GM19395 (cell line): Measurements from ENCODE around the gene SVOP.

Experiments used
- ATAC-seq: cut with Tn5 transposase; IDR thresholded peaks from one replicate; pipeline ENCODE4 v1.9.1; 2021; ENCODE audit warnings: mild to moderate bottlenecking, moderate library complexity; ENCODE audit not compliant: unreplicated experiment

The SVOP gene

GRCh38 chr12:108980831-108981618 is 39.8 kb downstream of the SVOP start:
- no peak for ATAC-seq

DNA sequence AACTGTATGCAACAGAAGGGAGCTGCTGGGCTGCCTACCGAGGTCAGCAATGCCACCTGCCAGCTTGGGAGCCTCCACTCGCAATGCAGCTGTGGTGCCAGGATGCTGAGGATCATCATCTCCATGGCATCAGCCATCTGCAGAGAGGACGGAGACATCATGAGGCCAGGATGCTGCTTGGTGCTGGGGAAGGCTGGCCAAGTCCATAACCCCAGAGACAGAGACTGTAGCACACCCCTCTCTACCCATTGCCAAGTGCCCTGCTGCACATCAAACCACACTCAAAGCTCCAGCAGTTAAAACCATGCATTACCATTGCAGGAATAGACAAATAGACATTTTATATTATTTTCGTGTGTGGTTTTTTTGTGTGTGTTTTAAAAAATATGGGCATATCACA is 43.5 kb downstream of the SVOP start:
- ATAC-seq: no peak

- ATAC-seq: no peak
Observed at GRCh38 chr12:108975024-108975593, 45.8 kb downstream of the SVOP start.

- no peak for ATAC-seq
Observed at GRCh38 chr12:108973629-108974152, 47.2 kb downstream of the SVOP start.

DNA sequence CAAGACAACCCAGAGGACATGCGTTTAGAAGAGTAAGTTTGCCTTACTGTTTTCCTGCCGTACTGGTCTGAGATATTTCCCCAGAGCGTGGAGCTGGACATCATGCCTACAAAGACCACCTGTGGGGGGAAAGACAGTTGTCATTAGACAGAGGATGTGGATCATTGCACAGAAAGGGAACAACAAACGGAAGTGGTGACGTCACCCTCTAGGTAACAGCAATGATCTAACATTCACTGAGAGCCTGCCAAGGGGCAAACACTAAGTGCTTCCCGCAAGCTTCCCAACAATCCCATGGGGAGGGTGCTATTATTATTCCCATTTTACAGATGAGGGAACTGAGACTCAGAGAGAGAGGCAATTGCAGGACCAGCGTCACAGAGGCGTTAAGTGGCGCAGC is 48.5 kb downstream of the SVOP start:
- no peak for ATAC-seq

DNA sequence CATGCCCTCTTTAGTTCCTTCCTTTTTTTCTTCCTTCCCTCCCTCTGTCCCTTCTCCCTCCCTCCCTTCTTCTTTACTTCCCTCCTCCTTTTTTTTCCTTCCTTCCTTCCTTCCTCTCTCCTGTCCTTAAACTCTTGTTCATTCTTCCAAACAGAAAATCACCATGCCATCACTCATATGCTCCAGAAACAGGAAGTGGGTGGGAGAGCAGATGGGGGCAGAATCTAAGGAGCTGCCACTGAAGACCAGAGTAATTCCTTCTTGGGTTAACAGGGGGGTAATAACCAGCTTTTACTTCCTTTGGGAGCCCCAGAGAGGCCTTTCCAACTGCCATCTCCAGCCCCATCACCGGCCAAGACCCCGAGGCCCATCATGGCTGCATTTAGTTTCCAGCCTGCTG is 51.2 kb downstream of the SVOP start:
- ATAC-seq: no peak

DNA sequence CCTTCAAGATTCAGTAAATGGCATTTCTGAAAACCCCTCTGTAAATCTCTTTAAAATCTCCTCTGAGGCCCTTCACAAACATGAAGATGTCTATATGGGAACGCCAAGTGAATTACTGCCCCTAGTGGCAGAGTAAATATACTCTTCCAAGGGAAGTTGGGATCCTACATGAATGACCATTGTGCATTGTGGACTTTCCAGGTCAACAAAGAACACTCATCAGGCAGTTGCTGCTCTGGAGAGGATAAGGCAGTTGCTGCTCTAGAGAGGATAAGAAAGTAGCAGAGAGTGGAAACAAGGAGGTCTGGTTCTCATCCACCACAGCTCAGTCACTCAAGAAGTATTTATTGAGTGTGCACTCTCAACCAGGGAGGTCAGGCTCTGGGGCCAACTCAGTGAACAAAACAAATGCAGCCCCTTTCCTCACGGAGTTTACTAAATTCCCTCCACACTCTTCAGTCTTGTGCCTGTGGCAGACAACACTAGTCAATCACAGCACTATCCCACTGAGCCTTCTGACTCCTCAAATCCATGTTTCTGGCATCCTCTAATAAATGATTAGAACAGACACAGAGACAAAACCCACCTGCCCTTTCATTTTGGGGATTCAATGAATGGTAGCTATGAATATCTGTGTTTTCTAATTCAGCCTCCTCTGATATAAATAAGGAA is 52.9 kb downstream of the SVOP start:
- no peak for ATAC-seq

DNA sequence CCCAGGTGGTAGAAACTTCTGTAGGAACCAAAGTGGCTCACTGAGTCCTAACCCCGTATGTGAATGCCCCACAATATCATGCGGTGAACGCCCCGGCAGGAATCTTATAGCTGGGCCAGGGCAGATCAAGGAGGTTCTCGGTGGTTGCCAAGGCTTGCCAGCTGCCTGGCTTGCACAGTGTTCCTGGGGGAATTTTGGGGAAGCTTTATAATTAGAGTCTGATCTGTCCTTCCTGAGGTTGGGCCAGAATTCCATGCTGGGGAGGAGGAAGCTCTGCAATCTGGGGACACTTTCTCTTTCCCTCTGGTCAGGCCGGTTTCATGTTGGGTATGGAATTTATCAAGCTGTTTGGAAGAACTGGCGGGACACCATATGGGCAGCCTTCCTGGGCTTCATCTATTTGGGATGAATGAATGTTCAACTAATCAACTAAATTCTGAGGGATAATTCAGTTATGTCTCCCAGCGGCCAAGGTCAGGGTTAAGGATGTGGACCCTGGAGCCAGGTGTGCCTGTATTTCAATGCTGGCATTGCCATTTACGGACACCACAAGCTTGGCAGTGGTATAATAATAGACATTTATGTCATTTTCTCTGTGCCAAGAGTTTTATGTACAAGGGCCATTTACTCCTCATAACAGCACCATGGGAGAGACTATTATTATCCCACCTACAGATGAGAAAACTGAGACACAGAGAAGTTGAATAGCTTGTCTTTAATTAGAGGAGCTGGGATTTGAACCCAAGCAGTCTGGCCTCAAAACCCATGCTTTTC is 54.3 kb downstream of the SVOP start:
- ATAC-seq: no peak

DNA sequence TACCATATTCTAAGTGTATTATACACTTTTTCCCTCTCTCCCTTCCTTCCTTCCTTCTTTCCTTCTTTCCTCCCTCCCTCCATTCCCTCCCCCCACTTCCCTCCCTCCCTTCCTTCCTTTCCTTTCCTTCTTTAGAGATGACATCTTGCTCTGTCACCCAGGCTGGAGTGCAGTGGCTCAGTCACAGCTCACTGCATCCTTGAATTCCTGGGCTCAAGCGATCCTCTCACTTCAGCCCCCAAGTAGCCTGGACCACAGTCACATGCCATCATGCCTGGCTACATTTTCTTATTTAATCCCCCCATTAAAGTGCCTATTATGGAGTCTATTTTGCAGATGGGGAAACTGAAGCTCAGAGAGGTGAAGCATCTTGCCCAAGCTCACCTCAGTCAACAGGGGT is 55.0 kb downstream of the SVOP start:
- no peak for ATAC-seq

GRCh38 chr12:108964371-108965352 is 56.2 kb downstream of the SVOP start:
- no peak for ATAC-seq

GRCh38 chr12:108962256-108962655 is 58.6 kb downstream of the SVOP start:
- no peak for ATAC-seq

GRCh38 chr12:108959748-108960655 is 60.9 kb downstream of the SVOP start:
- ATAC-seq: no peak

- ATAC-seq: no peak
Observed at GRCh38 chr12:108955225-108955835, 65.5 kb downstream of the SVOP start.

- peak; percentile 72 for ATAC-seq
Observed at GRCh38 chr12:108950991-108951739, 69.7 kb downstream of the SVOP start.

GRCh38 chr12:108949976-108950375 is 70.9 kb downstream of the SVOP start:
- ATAC-seq: no peak

GRCh38 chr12:108948367-108948766 is 72.5 kb downstream of the SVOP start:
- no peak for ATAC-seq

GRCh38 chr12:108947097-108947496 is 73.8 kb downstream of the SVOP start:
- no peak for ATAC-seq

GRCh38 chr12:108940138-108940537 is 80.7 kb downstream of the SVOP start:
- no peak for ATAC-seq
